Large intestine (tissue), 3 donors: Measurements from ENCODE around the gene MPLKIP. TPM values are rescaled to one million over a fixed set of nuclear protein-coding genes. Genes with fewer than 3 reads are reported as not detected.
"Not testable (repeated sequence)": the region's sequence is repeated elsewhere in the genome, so short reads cannot be mapped to it uniquely, and the experiment has no call there.

Experiments
- DNase-seq, 2 donors: peaks; one replicate each; pipeline versions ENCODE4 v3.0.0 to v3.0.0-alpha.2; 2013
- H3K27ac ChIP-seq: one replicate; pipeline ENCODE4 v1.5.1; 2013; ENCODE audit warnings: low read length
- H3K27me3 ChIP-seq: 2 replicates; pipeline ENCODE4 v1.6.1; 2013; ENCODE audit warnings: low read length; ENCODE audit not compliant: control insufficient read depth, insufficient read depth
- H3K36me3 ChIP-seq: 2 replicates; pipeline ENCODE4 v1.6.1; 2013; ENCODE audit warnings: low read length; ENCODE audit not compliant: control insufficient read depth, insufficient read depth
- H3K4me1 ChIP-seq: one replicate; pipeline ENCODE4 v1.6.1; 2013; ENCODE audit warnings: low read length; ENCODE audit not compliant: control insufficient read depth, insufficient read depth
- H3K4me3 ChIP-seq: one replicate; pipeline ENCODE4 v1.5.1; 2013; ENCODE audit warnings: low read length
- H3K9me3 ChIP-seq: one replicate; pipeline ENCODE4 v1.6.1; 2013; ENCODE audit warnings: mild to moderate bottlenecking, low read depth, low read length, moderate library complexity; ENCODE audit not compliant: control insufficient read depth
- WGBS: methylation state at CpG from one replicate; pipeline ENCODE4 v1.1.5; 2013; ENCODE audit warnings: low lambda C conversion rate; ENCODE audit not compliant: insufficient coverage; 5-methylcytosine and 5-hydroxymethylcytosine counted together
- polyA plus RNA-seq: library from polyadenylated mRNA; unstranded; fragments of 120-200 nt; gene quantifications from one replicate; pipeline ENCODE4 v1.2.1, GENCODE V29; 2013

MPLKIP gene
- polyA plus RNA-seq, 1 donor, result 43.4 TPM

DNA sequence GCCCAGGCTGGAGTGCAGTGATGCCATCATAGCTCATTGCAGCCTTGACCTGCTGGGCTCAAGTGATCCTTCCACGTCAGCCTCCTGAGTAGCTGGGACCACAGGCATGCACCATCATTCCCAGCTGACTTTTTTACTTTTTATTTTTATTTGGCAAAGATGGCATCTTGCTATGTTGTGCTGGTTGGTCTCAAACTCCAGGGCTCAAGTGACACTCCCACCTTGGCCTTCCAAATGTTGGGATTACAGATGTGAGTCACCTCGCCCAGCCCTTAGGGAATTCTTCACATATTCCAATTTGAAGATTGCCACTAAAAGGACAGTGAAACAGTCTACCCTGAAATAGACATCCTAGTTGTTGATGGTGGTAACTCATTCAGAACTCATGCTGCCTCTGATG, 28.1 kb upstream of the MPLKIP start:
- H3K27ac ChIP-seq, result no peak overlapping the region
- no peaks in the 10 kb centered on the region for H3K27me3 ChIP-seq
- WGBS, result no CpG with 5 or more reads among the region's 2 CpGs
- no peaks in the 10 kb centered on the region for H3K9me3 ChIP-seq
- no peak for DNase-seq
- H3K4me1 ChIP-seq, result peaks cover 5% of the 10 kb centered on the region
- H3K36me3 ChIP-seq, result no peaks in the 10 kb centered on the region
- no peak overlapping the region for H3K4me3 ChIP-seq

GRCh38 chr7:40156988-40157387, 22.6 kb upstream of the MPLKIP start:
- Histone ChIP-seq H3K9me3 (no peaks in the 10 kb centered on the region), H3K27ac (peak overlapping the region; percentile 89), H3K4me3 (peak overlapping the region; percentile 34), H3K27me3 (no peaks in the 10 kb centered on the region), H3K36me3 (no peaks in the 10 kb centered on the region), H3K4me1 (peaks cover 12% of the 10 kb centered on the region)
- WGBS, result 20% methylated on average over 4 of the region's 4 CpGs
- peak; percentile 88 to 96 for DNase-seq

DNA sequence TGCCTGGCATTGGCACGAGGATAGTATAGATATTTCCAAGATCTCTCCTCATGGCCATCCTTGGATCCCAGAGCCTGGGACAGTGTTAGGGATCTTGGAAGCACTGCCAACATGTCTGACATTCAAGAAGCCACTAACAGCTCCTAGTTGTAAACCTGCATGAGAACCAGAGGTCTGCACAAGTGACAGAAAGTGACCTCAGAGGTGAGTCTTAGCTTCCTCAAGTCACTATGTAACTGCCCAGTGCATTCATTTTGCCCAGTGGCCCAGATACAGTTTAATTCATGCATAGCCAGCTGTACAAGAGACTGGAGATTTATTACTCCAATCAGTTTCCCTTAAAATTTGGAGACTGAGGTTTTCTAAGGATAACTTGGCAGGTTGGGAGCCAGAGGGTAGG, 17.1 kb upstream of the MPLKIP start:
- Histone ChIP-seq H3K27ac (no peak overlapping the region), H3K27me3 (no peaks in the 10 kb centered on the region), H3K9me3 (peaks cover 2% of the 10 kb centered on the region), H3K4me3 (no peak overlapping the region), H3K4me1 (peaks cover 16% of the 10 kb centered on the region), H3K36me3 (no peaks in the 10 kb centered on the region)
- no CpG with 5 or more reads among the region's 1 CpG for WGBS
- DNase-seq, result no peak

DNA sequence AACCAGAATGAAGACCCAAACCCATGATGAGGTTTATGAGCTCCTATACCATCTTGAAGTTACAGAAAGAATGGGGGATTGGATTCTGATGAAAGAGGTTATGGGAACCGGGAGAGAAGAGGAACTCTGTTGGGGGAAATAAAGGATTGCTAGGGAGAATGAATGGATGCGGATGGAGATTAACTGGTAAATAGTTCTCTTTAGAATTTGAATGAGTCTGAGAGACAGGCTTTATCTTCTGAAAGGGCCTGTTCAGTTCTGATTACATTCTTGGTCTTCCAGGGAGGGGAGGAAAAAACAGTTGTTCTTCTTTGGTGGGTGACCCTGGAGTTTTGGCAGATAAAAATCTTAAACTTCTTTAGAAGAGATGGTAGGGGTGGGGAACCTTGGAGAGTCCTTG, 14.2 kb upstream of the MPLKIP start:
- Histone ChIP-seq H3K4me1 (peaks cover 22% of the 10 kb centered on the region), H3K4me3 (no peak overlapping the region), H3K27me3 (no peaks in the 10 kb centered on the region), H3K27ac (no peak overlapping the region), H3K9me3 (peaks cover 2% of the 10 kb centered on the region), H3K36me3 (no peaks in the 10 kb centered on the region)
- no peak for DNase-seq
- 100% methylated on average over 1 of the region's 2 CpGs for WGBS

- H3K4me1 ChIP-seq, result peaks cover 22% of the 10 kb centered on the region
- H3K4me3 ChIP-seq, DNase-seq, H3K9me3 ChIP-seq, H3K36me3 ChIP-seq, H3K27me3 ChIP-seq, H3K27ac ChIP-seq: not testable (repeated sequence)
- WGBS, result no CpG with 5 or more reads among the region's 7 CpGs
These were observed 13.8 kb upstream of the MPLKIP start for GRCh38 chr7:40148247-40148580.

DNA sequence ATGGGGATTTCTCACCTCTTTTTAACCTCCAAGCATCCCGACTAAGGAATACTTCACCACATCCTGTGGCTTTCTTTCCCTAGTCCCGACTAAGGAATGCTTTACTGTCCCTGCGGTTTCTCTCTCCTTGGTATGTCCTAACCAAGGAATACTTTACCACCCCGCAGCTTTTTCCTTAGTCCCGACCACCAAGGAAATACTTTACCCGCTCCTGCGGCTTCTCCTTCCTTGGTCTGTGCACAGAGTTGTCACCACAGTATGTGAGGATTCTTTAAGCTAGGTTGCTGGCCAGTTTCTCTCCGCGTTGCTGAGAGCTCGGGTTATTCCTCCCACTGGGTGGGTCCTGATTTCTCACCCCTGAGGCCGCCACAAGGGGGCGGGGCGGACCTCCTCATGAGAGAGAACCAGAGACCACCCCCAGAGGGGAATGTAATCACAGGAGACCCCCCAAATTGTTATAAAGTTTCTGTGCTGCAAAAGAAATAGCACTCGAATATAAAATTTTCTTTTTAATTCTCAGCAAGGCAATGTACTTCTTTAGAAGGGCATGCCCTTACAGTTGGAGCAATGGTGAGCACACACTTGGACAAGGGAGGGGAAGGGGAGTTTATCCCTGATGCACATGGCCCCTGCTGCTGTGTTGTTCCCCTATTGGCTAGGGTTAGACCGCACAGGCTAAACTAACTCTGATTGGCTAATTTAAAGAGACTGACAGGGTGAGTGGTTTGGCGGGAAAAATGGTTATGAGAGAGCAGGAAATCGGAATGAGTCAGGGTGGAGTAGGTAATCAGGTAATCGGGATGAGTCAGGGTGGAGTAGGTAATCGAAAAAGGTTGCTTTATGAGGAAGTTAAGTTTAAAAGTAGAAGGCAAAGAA, 13.2 kb upstream of the MPLKIP start:
- H3K27ac ChIP-seq, result no peak overlapping the region
- no peak for DNase-seq
- H3K36me3 ChIP-seq, result no peaks in the 10 kb centered on the region
- peaks cover 22% of the 10 kb centered on the region for H3K4me1 ChIP-seq
- no peak overlapping the region for H3K4me3 ChIP-seq
- WGBS, result 100% methylated on average over 1 of the region's 19 CpGs
- peaks cover 2% of the 10 kb centered on the region for H3K9me3 ChIP-seq
- no peaks in the 10 kb centered on the region for H3K27me3 ChIP-seq

- WGBS, result no CpG with 5 or more reads among the region's 3 CpGs
- not testable (repeated sequence) for H3K36me3 ChIP-seq, H3K4me3 ChIP-seq, H3K9me3 ChIP-seq, H3K27me3 ChIP-seq
- peaks cover 12% of the 10 kb centered on the region for H3K4me1 ChIP-seq
- H3K27ac ChIP-seq, result peak overlapping the region; percentile 63
- peak; percentile 47 to 72 for DNase-seq
These were observed 11.2 kb upstream of the MPLKIP start for GRCh38 chr7:40145596-40146130.

DNA sequence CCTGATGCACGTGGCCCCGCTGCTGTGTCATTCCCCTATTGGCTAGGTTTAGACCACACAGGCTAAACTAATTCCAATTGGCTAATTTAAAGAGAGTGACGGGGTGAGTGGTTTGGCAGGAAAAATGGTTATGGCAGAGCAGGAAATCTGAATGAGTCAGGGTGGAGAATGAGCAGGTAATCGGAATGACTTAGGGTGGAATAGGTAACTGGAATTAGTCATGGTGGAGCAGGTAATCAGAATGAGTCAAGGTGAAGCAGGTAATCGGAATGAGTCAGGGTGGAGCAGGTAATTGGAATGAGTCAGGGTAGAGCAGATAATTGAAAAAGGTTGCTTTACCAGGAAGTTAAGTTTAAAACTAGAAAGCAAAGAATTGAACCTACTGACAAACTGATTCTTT, 7.5 kb upstream of the MPLKIP start:
- not testable (repeated sequence) for DNase-seq, H3K27ac ChIP-seq, H3K27me3 ChIP-seq, H3K9me3 ChIP-seq, H3K4me3 ChIP-seq, H3K36me3 ChIP-seq
- H3K4me1 ChIP-seq, result peaks cover 12% of the 10 kb centered on the region
- WGBS, result 87% methylated on average over 3 of the region's 5 CpGs

DNA sequence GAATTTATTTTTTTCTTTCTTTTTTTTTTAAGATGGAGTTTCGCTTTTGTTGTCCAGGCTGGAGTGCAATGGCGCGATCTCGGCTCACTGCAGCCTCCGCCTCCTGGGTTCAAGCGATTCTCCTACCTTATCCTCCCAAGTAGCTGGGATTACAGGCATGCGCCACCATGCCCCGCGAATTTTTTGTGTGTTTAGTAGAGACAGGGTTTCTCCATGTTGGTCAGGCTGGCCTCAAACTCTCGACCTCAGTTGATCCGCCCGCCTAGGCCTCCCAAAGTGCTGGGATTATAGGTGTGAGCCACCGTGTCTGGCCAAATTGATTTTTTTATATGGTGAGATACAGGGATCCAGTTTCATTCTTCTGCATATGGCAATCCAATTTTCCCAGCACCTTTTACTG, 5.5 kb upstream of the MPLKIP start:
- WGBS, result no CpG with 5 or more reads among the region's 13 CpGs
- not testable (repeated sequence) for H3K27ac ChIP-seq, H3K36me3 ChIP-seq, H3K4me1 ChIP-seq, H3K4me3 ChIP-seq, DNase-seq, H3K27me3 ChIP-seq, H3K9me3 ChIP-seq

- DNase-seq, result no peak
- WGBS, result 90% methylated on average over 2 of the region's 5 CpGs
- Histone ChIP-seq H3K4me3 (no peak overlapping the region), H3K4me1 (no peaks in the 10 kb centered on the region), H3K27me3 (no peaks in the 10 kb centered on the region), H3K36me3 (no peaks in the 10 kb centered on the region), H3K9me3 (no peaks in the 10 kb centered on the region), H3K27ac (no peak overlapping the region)
These were observed 4.6 kb upstream of the MPLKIP start for GRCh38 chr7:40138973-40139372.

- no peak for DNase-seq
- H3K27ac ChIP-seq, result no peak overlapping the region
- no peaks in the 10 kb centered on the region for H3K4me1 ChIP-seq
- no peak overlapping the region for H3K4me3 ChIP-seq
- no peaks in the 10 kb centered on the region for H3K36me3 ChIP-seq
- WGBS, result 100% methylated on average over 1 of the region's 2 CpGs
- H3K9me3 ChIP-seq, result no peaks in the 10 kb centered on the region
- no peaks in the 10 kb centered on the region for H3K27me3 ChIP-seq
These were observed 3.1 kb upstream of the MPLKIP start for GRCh38 chr7:40137563-40137962.
